Omental fat pad (tissue), 4 donors: ENCODE results near the gene ANKLE2. TPM values are rescaled to one million over a fixed set of nuclear protein-coding genes. Genes with fewer than 3 reads are reported as not detected.
A peak's percentile ranks its signal among the peaks of the same experiment; 100 is the strongest.
"Not testable (repeated sequence)": the region's sequence is repeated elsewhere in the genome, so short reads cannot be mapped to it uniquely, and the experiment has no call there.

Experiments used
- ATAC-seq: fragments of 150-250 bp; one replicate; pipeline ENCODE4 v1.9.1; 2016; ENCODE audit warnings: mild to moderate bottlenecking, moderate library complexity; ENCODE audit not compliant: low FRiP score
- DNase-seq: peaks from one replicate; pipeline ENCODE4 v3.0.0-alpha.2; 2019; ENCODE audit warnings: low spot score
- total RNA-seq, 4 donors: library from RNA; depleted of rRNA; stranded (reverse); fragments of >200 nt; gene quantifications; one replicate each; pipeline ENCODE4 v1.1.0, GENCODE V29; 2016
- TF ChIP-seq, protein P1 (sequence below), 3 donors: fragments of 450-650 bp; IDR thresholded peaks; one replicate each; pipeline ENCODE4 v1.5.1; 2016 to 2017; ENCODE audit warnings: antibody characterized with exemption in 3 of 3, mild to moderate bottlenecking in 3 of 3, moderate library complexity in 2 of 3

Gene ANKLE2
- total RNA-seq, 4 donors from 2014 or later = 69.0 to 187 (median 76.7) TPM

DNA sequence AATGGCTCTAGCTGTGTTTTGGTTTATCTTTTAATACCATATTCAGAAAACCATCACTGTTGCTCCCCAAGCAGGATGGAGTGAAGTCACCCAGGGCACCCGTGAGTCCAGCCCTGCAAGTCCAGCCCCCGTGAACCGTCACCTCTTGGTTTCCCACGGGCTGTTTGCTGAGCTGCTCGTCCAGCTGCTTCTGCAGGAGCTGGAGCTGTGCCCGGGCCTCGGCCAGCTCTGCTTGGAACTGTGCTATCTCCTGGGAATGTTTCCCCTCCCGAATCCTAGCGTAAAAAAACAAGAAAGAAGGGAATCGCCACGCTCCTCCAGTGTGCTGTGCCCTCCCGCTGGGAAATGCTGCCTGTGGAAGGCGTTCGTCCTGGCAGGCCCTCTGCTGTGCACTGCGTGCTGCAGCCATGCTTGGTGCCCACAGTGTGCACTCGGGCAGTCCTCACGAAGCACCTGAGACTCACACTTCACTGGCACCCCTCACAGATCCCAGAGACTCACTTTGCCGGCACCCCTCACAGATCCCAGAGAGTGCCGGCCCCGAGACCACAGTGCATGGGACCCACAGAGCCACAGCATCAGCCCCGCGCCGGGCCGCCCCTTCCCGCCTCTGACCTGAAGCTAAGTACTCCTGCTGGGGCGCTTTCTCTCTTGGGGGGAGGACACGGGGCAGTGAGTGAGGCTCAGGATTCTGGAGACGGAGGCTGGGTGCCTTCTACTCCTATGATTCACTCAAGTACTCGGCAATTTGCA, 15.4 kb upstream of the ANKLE2 start:
- ATAC-seq (no peak), DNase-seq (no peak)
- TF ChIP-seq, protein P1, sequence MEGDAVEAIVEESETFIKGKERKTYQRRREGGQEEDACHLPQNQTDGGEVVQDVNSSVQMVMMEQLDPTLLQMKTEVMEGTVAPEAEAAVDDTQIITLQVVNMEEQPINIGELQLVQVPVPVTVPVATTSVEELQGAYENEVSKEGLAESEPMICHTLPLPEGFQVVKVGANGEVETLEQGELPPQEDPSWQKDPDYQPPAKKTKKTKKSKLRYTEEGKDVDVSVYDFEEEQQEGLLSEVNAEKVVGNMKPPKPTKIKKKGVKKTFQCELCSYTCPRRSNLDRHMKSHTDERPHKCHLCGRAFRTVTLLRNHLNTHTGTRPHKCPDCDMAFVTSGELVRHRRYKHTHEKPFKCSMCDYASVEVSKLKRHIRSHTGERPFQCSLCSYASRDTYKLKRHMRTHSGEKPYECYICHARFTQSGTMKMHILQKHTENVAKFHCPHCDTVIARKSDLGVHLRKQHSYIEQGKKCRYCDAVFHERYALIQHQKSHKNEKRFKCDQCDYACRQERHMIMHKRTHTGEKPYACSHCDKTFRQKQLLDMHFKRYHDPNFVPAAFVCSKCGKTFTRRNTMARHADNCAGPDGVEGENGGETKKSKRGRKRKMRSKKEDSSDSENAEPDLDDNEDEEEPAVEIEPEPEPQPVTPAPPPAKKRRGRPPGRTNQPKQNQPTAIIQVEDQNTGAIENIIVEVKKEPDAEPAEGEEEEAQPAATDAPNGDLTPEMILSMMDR (IDR thresholded peaks at IDR 0.05) = no peak

DNA sequence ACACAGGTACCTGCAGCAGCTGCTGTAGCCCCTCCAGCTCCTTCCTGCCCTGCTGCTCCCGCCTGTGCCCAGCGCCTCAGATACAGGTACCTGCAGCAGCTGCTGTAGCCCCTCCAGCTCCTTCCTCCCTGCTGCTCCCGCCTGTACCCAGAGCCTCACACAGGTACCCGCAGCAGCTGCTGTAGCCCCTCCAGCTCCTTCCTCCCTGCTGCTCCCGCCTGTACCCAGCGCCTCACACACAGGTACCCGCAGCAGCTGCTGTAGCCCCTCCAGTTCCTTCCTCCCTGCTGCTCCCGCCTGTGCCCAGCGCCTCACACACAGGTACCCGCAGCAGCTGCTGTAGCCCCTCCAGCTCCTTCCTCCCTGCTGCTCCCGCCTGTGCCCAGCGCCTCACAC, 14.6 kb upstream of the ANKLE2 start:
- ATAC-seq, DNase-seq: not testable (repeated sequence)

DNA sequence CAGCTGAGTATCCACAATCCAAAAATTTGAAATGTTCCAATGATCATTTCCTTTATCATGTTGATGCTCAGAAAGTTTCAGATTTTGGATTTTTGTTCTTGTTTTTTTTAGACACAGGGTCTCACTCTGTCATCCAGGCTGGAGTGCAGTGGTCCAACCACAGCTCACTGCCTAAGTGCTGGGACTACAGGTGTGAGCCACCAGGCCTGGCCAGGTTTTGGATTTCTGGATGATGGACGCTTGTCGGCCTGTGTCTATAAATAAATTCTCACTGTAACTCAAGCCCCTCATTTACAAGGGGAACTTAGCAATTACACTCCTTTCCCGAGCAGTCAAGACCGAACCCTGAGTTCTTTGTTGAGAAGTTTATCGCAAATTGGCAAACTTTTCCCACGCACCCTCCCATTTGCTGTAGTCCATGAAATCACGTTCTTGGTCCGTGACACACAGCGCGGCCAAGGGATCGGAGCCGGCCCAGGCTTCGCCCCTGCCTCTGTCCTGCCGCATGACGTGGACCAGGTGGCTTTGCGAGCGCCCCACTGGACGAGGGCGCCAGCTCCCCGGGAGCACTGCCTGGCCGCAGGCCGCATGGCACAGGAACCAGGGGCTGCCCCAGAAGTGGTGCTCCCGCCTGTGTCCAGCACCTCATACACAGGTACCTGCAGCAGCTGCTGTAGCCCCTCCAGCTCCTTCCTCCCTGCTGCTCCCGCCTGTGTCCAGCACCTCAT, 14.0 kb upstream of the ANKLE2 start:
- DNase-seq (no peak), ATAC-seq (no peak)
- TF ChIP-seq, protein P1 (IDR thresholded peaks at IDR 0.05) = no peak

DNA sequence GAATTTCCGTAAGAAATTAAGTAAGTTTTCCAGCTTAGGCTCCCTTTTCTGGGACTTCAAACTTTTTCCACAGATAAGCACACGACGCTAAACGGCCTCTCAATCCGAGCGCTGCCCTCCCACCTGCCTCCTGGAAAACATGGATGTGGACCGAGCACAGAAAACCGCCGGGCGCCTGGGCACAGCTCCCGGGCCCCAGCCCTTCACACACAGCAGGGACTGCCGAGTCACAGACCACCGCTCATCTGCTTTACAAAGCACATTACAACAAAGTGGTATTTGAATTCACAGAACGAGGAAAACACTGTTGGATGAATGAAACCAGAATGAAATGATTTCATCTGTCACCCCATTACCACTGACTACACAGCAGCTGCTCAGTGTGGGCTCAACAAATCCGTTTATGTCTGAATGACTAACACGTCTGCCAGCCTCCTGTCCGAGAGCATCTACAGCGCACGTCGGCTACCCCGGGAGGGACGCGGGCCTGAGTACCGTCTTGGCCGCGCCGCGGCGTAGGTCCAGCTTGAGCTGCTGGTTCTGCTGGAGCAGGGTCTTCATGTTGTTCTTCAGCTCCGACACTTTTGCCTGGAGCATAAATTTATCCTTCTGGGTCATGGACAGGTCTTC, 13.1 kb upstream of the ANKLE2 start:
- TF ChIP-seq, protein P1 (IDR thresholded peaks at IDR 0.05) = no peak
- DNase-seq (no peak), ATAC-seq (no peak)

DNA sequence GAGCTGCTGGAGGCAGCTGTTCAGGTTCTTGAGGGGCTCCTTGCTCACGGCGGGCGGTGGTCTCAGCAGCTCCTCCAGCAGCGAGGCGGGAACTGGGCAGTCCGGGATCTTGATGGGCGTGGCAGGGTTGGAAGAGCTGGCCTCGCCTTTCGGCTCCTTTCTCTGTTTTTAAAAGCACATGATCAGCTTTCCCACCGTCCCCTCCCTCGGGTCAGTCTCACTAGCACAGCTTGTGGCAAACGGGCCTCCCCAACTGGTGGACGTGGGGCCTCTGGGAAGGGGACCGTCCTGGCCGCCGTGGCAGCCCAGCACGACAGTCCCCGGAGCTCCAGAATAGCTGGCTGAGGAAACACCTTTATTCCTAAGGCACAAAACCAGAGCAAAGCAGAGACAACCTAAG, 12.5 kb upstream of the ANKLE2 start:
- DNase-seq (no peak), ATAC-seq (no peak)
- TF ChIP-seq, protein P1 (IDR thresholded peaks at IDR 0.05) = no peak

DNA sequence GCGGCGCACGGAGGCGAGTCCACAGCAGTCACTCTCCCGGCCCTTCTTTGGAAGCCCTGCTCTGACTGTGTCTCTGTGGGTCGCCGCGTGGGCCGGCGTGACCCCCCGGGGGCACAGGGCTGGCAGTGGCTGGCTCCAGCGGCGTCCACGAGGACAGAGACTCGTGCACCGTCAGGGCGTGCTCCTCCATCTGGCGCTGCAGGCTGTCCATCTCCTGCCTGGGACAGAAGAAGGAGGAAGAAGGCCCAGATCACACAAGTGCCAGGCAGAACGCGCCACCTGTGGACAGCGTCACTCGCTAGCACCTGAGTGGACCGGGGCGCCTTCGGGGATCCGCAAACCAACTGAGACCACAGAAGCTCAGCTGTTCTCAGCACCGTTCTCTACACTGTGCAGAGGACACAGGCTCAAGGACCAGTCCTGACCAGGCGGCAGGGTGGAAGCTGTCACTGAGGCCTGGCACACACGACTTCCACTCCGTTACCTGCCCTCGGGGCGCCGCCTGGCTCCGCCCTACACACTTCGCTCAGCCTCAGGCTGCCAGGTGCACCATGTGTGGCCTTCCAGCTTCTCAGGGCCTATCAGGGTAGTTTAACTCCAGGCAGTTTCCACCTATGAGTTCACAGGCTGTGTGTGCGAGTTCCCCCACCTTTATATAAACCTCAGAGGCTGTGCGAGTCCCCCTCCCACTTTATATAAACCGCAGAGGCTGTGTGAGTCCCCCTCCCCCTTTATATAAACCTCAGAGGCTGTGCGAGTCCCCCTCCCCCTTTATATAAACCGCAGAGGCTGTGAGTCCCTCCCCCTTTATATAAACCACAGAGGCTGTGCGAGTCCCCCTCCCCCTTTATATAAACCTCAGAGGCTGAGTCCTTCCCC, 11.7 kb upstream of the ANKLE2 start:
- ATAC-seq = peak; percentile 6
- no peak for DNase-seq
- TF ChIP-seq, protein P1 (IDR thresholded peaks at IDR 0.05) = no peak

DNA sequence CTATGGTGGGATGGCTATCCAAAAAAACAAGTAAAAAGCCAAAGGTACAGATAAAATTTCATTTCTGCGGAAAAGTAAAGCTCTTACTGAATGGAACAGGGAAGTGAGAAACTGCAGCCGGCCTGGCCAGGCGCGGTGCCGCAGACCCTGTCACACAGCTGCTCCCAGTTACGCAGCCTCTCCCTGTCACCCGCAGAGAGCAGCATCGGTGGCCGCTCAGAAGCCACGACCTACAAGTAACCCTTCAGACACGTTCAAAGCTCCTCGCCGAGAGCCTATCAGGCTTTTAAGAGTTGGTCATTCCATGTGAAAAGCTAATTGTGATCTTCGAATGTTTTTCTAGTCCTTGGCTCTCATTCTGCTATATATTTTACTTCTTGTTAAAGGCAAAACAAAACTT, 11.0 kb upstream of the ANKLE2 start:
- TF ChIP-seq, protein P1 (IDR thresholded peaks at IDR 0.05) = no peak
- ATAC-seq (no peak), DNase-seq (no peak)
